ENCODE measurements around the gene LPCAT3.
A peak's percentile ranks its signal among the peaks of the same experiment; 100 is the strongest.

The LPCAT3 gene

DNA sequence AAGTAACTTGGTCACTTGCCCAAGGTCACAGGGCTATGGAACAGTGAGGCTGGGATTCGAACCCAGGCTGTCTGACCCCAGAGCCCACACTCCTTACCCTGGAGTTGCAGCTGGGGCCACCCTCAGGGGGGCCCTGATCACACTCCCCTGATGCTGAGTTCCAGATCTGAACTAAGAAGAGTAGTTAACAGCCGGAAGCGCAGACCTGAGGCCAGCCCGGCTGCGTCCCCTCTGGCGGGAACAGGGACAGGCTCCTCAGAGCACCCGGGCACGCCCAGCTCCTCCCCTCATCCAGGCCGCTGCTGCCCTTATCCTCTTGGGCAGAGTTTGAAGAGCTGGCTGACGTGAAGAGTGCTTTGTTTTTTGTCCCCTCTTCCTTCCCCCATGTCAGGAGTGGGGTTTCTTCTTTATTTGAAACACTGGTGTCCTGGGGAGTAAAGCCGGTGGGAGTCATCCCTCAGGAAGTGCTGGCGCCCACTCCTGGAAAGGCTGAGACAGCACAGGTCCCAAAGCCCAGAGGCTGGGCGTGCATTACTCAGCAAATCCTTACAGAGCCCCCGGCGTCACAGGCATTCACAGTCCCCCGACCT, 56.5 kb downstream of the LPCAT3 start:
- Histone ChIP-seq H3K4me3 (ENCODE audit: low read length) (peak overlapping the region; percentile 19), H3K9me2 (replicated peaks; ENCODE audit: control insufficient read depth, low read length) (no peaks in the 10 kb centered on the region), H3K9me3 (ENCODE audit: control insufficient read depth, insufficient read depth, low read length) (no peaks in the 10 kb centered on the region), H3K4me1 (ENCODE audit: control insufficient read depth, low read length) (peaks cover 63% of the 10 kb centered on the region), H3F3A (ENCODE audit: control insufficient read depth, insufficient read depth) (peaks cover 23% of the 10 kb centered on the region), H3K36me3 (ENCODE audit: control insufficient read depth, low read length) (peaks cover 28% of the 10 kb centered on the region), H3K27ac (ENCODE audit: low read depth, low read length) (no peak overlapping the region), H3K79me2 (ENCODE audit: control insufficient read depth, low read length) (no peaks in the 10 kb centered on the region), H4K20me1 (ENCODE audit: control insufficient read depth, insufficient read depth, low read depth, low read length) (no peaks in the 10 kb centered on the region; the same call in none of the 2 replicates), H3K4me2 (ENCODE audit: low read length) (peak overlapping the region; percentile 49), H3K27me3 (ENCODE audit: control insufficient read depth, low read length) (peaks cover 55% of the 10 kb centered on the region)
- TF ChIP-seq, protein P1, sequence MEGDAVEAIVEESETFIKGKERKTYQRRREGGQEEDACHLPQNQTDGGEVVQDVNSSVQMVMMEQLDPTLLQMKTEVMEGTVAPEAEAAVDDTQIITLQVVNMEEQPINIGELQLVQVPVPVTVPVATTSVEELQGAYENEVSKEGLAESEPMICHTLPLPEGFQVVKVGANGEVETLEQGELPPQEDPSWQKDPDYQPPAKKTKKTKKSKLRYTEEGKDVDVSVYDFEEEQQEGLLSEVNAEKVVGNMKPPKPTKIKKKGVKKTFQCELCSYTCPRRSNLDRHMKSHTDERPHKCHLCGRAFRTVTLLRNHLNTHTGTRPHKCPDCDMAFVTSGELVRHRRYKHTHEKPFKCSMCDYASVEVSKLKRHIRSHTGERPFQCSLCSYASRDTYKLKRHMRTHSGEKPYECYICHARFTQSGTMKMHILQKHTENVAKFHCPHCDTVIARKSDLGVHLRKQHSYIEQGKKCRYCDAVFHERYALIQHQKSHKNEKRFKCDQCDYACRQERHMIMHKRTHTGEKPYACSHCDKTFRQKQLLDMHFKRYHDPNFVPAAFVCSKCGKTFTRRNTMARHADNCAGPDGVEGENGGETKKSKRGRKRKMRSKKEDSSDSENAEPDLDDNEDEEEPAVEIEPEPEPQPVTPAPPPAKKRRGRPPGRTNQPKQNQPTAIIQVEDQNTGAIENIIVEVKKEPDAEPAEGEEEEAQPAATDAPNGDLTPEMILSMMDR (IDR thresholded peaks at IDR 0.05; ENCODE audit: low read depth, low read length, poor library complexity, severe bottlenecking) = peak; percentile 58
- TF ChIP-seq EZH2phosphoT487 (IDR thresholded peaks at IDR 0.05; ENCODE audit: borderline replicate concordance, low read length) = no peak

DNA sequence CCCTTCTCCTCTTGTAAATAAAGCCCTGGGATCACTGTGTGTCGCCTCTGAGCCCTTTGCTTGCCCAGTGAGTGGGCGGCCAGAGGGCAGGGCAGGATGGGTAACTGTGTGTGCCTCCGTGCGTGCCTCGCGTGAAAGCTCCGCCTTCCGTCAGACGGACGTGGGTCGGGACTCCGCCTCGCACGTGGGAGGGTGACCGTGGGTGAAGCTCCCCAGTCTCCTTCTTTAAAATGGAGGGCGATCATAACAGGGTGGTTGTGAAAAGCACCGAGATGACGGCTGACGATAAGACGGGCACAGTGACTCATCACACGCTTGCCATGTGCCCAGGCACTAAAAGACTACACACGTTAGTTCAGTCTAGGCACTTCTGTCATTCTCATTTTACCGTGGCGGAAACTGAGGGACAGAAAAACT, 57.0 kb downstream of the LPCAT3 start:
- H4K20me1 ChIP-seq (ENCODE audit: control insufficient read depth, insufficient read depth, low read depth, low read length) = no peaks in the 10 kb centered on the region; the same call in none of the 2 replicates
- peaks cover 60% of the 10 kb centered on the region for H3K27me3 ChIP-seq (ENCODE audit: control insufficient read depth, low read length)
- no peak overlapping the region for H3K27ac ChIP-seq (ENCODE audit: low read depth, low read length)
- peak overlapping the region; percentile 19 for H3K4me3 ChIP-seq (ENCODE audit: low read length)
- TF ChIP-seq EZH2phosphoT487 (IDR thresholded peaks at IDR 0.05; ENCODE audit: borderline replicate concordance, low read length) = no peak
- TF ChIP-seq, protein P1 (IDR thresholded peaks at IDR 0.05; ENCODE audit: low read depth, low read length, poor library complexity, severe bottlenecking) = no peak
- no peaks in the 10 kb centered on the region for H3K79me2 ChIP-seq (ENCODE audit: control insufficient read depth, low read length)
- H3K4me1 ChIP-seq (ENCODE audit: control insufficient read depth, low read length) = peaks cover 68% of the 10 kb centered on the region
- H3K36me3 ChIP-seq (ENCODE audit: control insufficient read depth, low read length) = peaks cover 24% of the 10 kb centered on the region
- H3K9me3 ChIP-seq (ENCODE audit: control insufficient read depth, insufficient read depth, low read length) = no peaks in the 10 kb centered on the region
- H3K9me2 ChIP-seq (replicated peaks; ENCODE audit: control insufficient read depth, low read length) = no peaks in the 10 kb centered on the region
- peaks cover 19% of the 10 kb centered on the region for H3F3A ChIP-seq (ENCODE audit: control insufficient read depth, insufficient read depth)
- H3K4me2 ChIP-seq (ENCODE audit: low read length) = peak overlapping the region; percentile 49

DNA sequence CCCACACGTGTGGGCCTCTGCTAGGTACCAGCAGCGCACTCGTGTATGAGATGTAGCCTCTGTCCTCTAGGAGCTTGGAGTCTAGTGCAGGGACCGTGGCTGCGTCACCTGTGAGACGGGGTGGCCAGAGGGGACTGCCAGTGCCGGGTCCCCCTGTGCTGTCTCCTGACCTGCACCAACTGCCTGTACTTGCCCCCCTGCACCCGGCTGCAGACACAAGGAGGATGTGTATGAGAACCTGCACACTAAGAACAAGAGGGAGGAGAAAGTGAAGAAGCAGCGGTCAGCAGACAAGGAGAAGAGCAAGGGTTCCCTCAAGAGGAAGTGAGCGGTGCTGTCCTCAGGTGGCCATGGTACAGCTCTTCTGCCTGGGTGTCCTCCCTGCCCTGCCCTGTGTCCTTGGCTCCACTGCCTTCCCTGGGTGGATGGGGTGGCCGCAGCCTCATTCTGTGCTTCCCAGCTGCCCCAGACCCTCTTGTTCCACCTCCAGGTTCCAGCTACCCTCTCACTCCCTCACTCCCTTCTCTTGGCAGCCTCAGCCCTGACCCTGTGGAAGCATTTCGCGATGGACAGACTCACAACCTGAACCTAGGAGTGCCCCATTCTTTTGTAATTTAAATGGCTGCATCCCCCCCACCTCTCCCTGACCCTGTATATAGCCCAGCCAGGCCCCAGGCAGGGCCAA, 57.5 kb downstream of the LPCAT3 start:
- Histone ChIP-seq H3K9me3 (ENCODE audit: control insufficient read depth, insufficient read depth, low read length) (no peaks in the 10 kb centered on the region), H3K9me2 (replicated peaks; ENCODE audit: control insufficient read depth, low read length) (no peaks in the 10 kb centered on the region), H3K4me3 (ENCODE audit: low read length) (no peak overlapping the region), H3K4me1 (ENCODE audit: control insufficient read depth, low read length) (peaks cover 73% of the 10 kb centered on the region), H3K27ac (ENCODE audit: low read depth, low read length) (no peak overlapping the region), H3K36me3 (ENCODE audit: control insufficient read depth, low read length) (peaks cover 19% of the 10 kb centered on the region), H3F3A (ENCODE audit: control insufficient read depth, insufficient read depth) (peaks cover 13% of the 10 kb centered on the region), H3K79me2 (ENCODE audit: control insufficient read depth, low read length) (no peaks in the 10 kb centered on the region), H3K27me3 (ENCODE audit: control insufficient read depth, low read length) (peaks cover 65% of the 10 kb centered on the region), H4K20me1 (ENCODE audit: control insufficient read depth, insufficient read depth, low read depth, low read length) (no peaks in the 10 kb centered on the region; the same call in none of the 2 replicates), H3K4me2 (ENCODE audit: low read length) (peak overlapping the region; percentile 49)
- TF ChIP-seq, protein P1 (IDR thresholded peaks at IDR 0.05; ENCODE audit: low read depth, low read length, poor library complexity, severe bottlenecking) = no peak
- TF ChIP-seq EZH2phosphoT487 (IDR thresholded peaks at IDR 0.05; ENCODE audit: borderline replicate concordance, low read length) = no peak

Measured in DOHH2 (cell line).